IgD-negative memory B cell (primary cell): Measurements from ENCODE around the gene LRRC58. TPM values are rescaled to one million over a fixed set of nuclear protein-coding genes. Genes with fewer than 3 reads are reported as not detected.
A peak's percentile ranks its signal among the peaks of the same experiment; 100 is the strongest.
"Not testable (repeated sequence)": the region's sequence is repeated elsewhere in the genome, so short reads cannot be mapped to it uniquely, and the experiment has no call there.

ENCODE experiments used
- H3K27ac Mint-ChIP-seq, 3 donors: one replicate each; pipeline ENCODE4 v1.8.0; 2020 to 2022; ENCODE audit warnings: mild to moderate bottlenecking in 3 of 3, mixed read lengths in 3 of 3, moderate library complexity in 1 of 3
- H3K27me3 Mint-ChIP-seq: one replicate; pipeline ENCODE4 v1.8.0; 2021; ENCODE audit warnings: mixed read lengths
- H3K36me3 Mint-ChIP-seq: one replicate; pipeline ENCODE4 v1.8.0; 2020; ENCODE audit warnings: mild to moderate bottlenecking, mixed read lengths
- H3K4me1 Mint-ChIP-seq, 3 donors: one replicate each; pipeline ENCODE4 v1.8.0; 2020 to 2022; ENCODE audit warnings: mixed read lengths in 3 of 3, mild to moderate bottlenecking in 1 of 3
- H3K4me3 Mint-ChIP-seq, 4 donors: one replicate each; pipeline ENCODE4 v1.8.0; 2020 to 2022; ENCODE audit warnings: mild to moderate bottlenecking in 4 of 4, mixed read lengths in 4 of 4, moderate library complexity in 3 of 4
- H3K9me3 Mint-ChIP-seq, 3 donors: one replicate each; pipeline ENCODE4 v1.8.0; 2020 to 2021; ENCODE audit warnings: mixed read lengths in 3 of 3, mild to moderate bottlenecking in 1 of 3
- polyA plus RNA-seq: library from polyadenylated mRNA; unstranded; fragments of 300-500 nt; fragmentation: Illumina TruSeq; gene quantifications from one replicate; pipeline ENCODE4 v1.2.3, GENCODE V29; 2021

Gene LRRC58
- polyA plus RNA-seq, 1 donor from 2014 or later = 6.6 TPM

GRCh38 chr3:120306519-120307455 lies 42.4 kb downstream of the LRRC58 start:
- no peak overlapping the region for H3K27ac Mint-ChIP-seq
- H3K4me1 Mint-ChIP-seq = no peaks in the 10 kb centered on the region
- no peak overlapping the region for H3K4me3 Mint-ChIP-seq
- no peaks in the 10 kb centered on the region for H3K9me3 Mint-ChIP-seq
- no peaks in the 10 kb centered on the region for H3K27me3 Mint-ChIP-seq
- no peaks in the 10 kb centered on the region for H3K36me3 Mint-ChIP-seq

GRCh38 chr3:120304616-120305015 lies 44.5 kb downstream of the LRRC58 start:
- Mint-ChIP-seq H3K9me3 (no peaks in the 10 kb centered on the region), H3K4me1 (no peaks in the 10 kb centered on the region), H3K4me3 (no peak overlapping the region), H3K27ac (no peak overlapping the region), H3K36me3 (no peaks in the 10 kb centered on the region), H3K27me3 (no peaks in the 10 kb centered on the region)

DNA sequence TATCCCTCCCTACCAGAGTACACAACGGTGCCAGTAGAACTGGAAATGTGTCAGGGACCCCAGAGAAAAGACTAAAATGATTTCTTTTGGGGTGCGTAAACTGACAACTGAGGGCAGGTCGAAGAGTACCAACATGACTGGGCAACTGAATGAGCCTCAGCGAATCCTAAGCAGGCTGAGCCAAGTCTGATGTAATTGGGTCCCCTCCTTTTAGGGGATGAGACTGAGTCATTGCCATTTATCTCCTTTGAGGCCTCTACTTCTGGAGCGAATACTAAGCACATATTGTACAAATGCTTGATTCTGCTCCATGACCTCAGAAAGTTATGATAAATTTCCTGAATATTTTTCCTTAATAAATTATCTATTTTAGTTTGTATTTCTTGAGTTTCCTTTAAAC lies 46.8 kb downstream of the LRRC58 start:
- Mint-ChIP-seq H3K4me3 (no peak overlapping the region), H3K27ac (no peak overlapping the region), H3K9me3 (no peaks in the 10 kb centered on the region), H3K4me1 (no peaks in the 10 kb centered on the region), H3K27me3 (no peaks in the 10 kb centered on the region), H3K36me3 (no peaks in the 10 kb centered on the region)

DNA sequence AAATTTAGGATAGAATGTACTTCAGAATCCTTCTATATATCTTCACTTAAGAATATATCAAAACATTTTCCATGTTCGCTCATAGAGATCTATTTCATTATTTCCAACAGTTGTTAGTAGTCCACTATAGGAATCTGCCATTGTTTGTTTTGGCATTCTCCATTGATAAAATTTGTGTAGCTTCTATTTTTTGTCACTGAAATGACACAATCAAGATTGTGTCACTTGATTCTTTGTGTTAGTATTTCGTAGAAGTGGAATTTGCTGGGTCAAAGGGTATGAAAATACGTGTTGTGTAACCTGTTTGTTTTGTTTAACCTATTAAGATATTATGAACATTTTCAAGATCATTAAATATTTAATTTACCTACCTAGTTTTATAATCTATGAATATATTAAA lies 48.2 kb downstream of the LRRC58 start:
- no peak overlapping the region for H3K27ac Mint-ChIP-seq
- no peaks in the 10 kb centered on the region for H3K36me3 Mint-ChIP-seq
- no peak overlapping the region for H3K4me3 Mint-ChIP-seq
- H3K4me1 Mint-ChIP-seq = no peaks in the 10 kb centered on the region
- H3K27me3 Mint-ChIP-seq = no peaks in the 10 kb centered on the region
- no peaks in the 10 kb centered on the region for H3K9me3 Mint-ChIP-seq

DNA sequence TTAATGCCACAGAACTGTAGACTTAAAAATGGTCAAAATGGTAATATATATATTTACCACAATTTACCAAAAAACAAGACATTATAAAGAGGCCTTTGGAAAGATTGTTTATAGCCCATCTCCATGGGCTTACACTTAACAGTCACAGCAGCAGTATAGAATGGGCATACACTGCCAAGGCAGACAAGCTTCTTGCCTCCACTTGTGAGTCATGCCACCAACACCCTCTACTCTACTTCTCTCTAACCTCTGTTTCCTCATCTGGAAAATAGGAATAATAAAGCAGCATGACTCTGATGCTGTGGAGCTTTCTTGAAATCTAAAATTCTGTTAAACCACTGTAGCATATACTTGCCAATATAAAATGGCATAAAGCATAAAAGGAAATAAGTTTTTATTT lies 49.8 kb downstream of the LRRC58 start:
- H3K27ac Mint-ChIP-seq = no peak overlapping the region
- H3K9me3 Mint-ChIP-seq = no peaks in the 10 kb centered on the region
- no peak overlapping the region for H3K4me3 Mint-ChIP-seq
- no peaks in the 10 kb centered on the region for H3K27me3 Mint-ChIP-seq
- H3K4me1 Mint-ChIP-seq = no peaks in the 10 kb centered on the region
- no peaks in the 10 kb centered on the region for H3K36me3 Mint-ChIP-seq

DNA sequence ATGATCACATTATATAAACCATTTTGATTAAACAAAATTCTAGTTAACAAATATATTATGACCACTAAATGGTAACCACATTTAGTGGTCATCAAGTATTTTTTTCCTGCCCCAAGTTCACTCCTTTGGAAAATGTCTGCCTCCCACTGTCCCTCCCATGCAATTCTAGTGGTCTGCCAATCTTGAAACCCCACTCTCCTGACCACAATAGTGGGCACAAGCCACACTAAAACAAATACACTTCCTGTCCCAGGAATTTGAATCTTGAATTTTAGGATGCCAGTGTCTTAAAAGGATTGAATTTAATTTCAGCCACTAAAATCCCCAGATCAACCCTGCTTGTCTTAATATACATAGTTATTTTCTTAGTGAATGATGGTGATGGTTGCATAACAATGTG lies 50.2 kb downstream of the LRRC58 start:
- no peaks in the 10 kb centered on the region for H3K36me3 Mint-ChIP-seq
- H3K4me1 Mint-ChIP-seq = no peaks in the 10 kb centered on the region
- peaks cover 0 to 2% (median 0%) of the 10 kb centered on the region in 3 donors for H3K9me3 Mint-ChIP-seq
- no peak overlapping the region for H3K27ac Mint-ChIP-seq
- H3K4me3 Mint-ChIP-seq = no peak overlapping the region
- no peaks in the 10 kb centered on the region for H3K27me3 Mint-ChIP-seq

GRCh38 chr3:120291552-120291951 lies 57.6 kb downstream of the LRRC58 start:
- not testable (repeated sequence) for H3K4me3 Mint-ChIP-seq, H3K4me1 Mint-ChIP-seq, H3K27ac Mint-ChIP-seq, H3K36me3 Mint-ChIP-seq
- peaks cover 12% of the 10 kb centered on the region for H3K27me3 Mint-ChIP-seq
- H3K9me3 Mint-ChIP-seq = peaks cover 4 to 16% (median 12%) of the 10 kb centered on the region in 3 donors

DNA sequence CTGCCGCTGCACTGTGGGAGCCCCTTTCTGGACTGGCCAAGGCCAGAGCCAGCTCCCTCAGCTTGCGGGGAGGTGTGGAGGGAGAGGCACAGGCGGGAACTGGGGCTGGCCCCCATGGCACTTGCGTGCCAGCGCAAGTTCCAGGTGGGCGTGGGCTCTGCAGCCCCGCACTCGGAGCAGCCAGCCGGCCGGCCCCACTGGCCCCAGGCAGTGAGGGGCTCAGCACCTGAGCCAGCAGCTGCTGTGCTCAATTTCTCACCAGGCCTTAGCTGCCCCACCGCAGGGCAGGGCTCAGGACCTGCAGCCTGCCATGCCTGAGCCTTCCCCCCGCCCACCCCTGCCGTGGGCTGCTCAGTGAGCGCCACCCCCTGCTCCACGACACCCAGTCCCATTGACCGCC lies 59.5 kb downstream of the LRRC58 start:
- Mint-ChIP-seq H3K27me3 (peaks cover 24% of the 10 kb centered on the region), H3K4me1 (peaks cover 0 to 4% (median 0%) of the 10 kb centered on the region in 3 donors), H3K27ac (no peak overlapping the region), H3K36me3 (peaks cover 2% of the 10 kb centered on the region), H3K4me3 (no peak overlapping the region), H3K9me3 (peaks cover 4 to 16% (median 12%) of the 10 kb centered on the region in 3 donors)

- Mint-ChIP-seq H3K36me3 (peaks cover 1% of the 10 kb centered on the region), H3K4me1 (peaks cover 0 to 4% (median 0%) of the 10 kb centered on the region in 3 donors), H3K4me3 (peak overlapping the region in 1 of 4 donors; percentile 59), H3K9me3 (peaks cover 0 to 7% (median 0%) of the 10 kb centered on the region in 3 donors), H3K27me3 (peaks cover 31% of the 10 kb centered on the region), H3K27ac (no peak overlapping the region)
Measured at GRCh38 chr3:120286465-120286864, 62.7 kb downstream of the LRRC58 start.

- H3K4me1 Mint-ChIP-seq = peaks cover 0 to 9% (median 0%) of the 10 kb centered on the region in 3 donors
- H3K27ac Mint-ChIP-seq = no peak overlapping the region
- no peaks in the 10 kb centered on the region for H3K36me3 Mint-ChIP-seq
- H3K9me3 Mint-ChIP-seq = peaks cover 0 to 5% (median 0%) of the 10 kb centered on the region in 3 donors
- peaks cover 29% of the 10 kb centered on the region for H3K27me3 Mint-ChIP-seq
- H3K4me3 Mint-ChIP-seq = no peak overlapping the region
Measured at GRCh38 chr3:120285508-120285841, 63.7 kb downstream of the LRRC58 start.

- H3K4me1 Mint-ChIP-seq = peaks cover 0 to 9% (median 0%) of the 10 kb centered on the region in 3 donors
- H3K27ac Mint-ChIP-seq = no peak within 1 kb of the TSS
- H3K9me3 Mint-ChIP-seq = peaks cover 0 to 3% (median 0%) of the 10 kb centered on the region in 3 donors
- H3K4me3 Mint-ChIP-seq = peak within 1 kb of the TSS in 1 of 4 donors; percentile 52
- no peaks in the 10 kb centered on the region for H3K36me3 Mint-ChIP-seq
- peaks cover 29% of the 10 kb centered on the region for H3K27me3 Mint-ChIP-seq
Measured at GRCh38 chr3:120284747-120285507, 64.2 kb downstream of the LRRC58 start, which contains the start of gene GPR156. Gene GPR156, minus strand, starts transcription at chr3:120285222. Its CDS starts 41,124 bp downstream, at chr3:120244098.

GRCh38 chr3:120281261-120281660 lies 67.9 kb downstream of the LRRC58 start:
- no peaks in the 10 kb centered on the region for H3K36me3 Mint-ChIP-seq
- peaks cover 0 to 9% (median 0%) of the 10 kb centered on the region in 3 donors for H3K4me1 Mint-ChIP-seq
- H3K9me3 Mint-ChIP-seq = peaks cover 0 to 3% (median 0%) of the 10 kb centered on the region in 3 donors
- H3K27ac Mint-ChIP-seq = no peak overlapping the region
- H3K4me3 Mint-ChIP-seq = no peak overlapping the region
- H3K27me3 Mint-ChIP-seq = peaks cover 20% of the 10 kb centered on the region

- Mint-ChIP-seq H3K36me3 (no peaks in the 10 kb centered on the region), H3K9me3 (peaks cover 0 to 3% (median 0%) of the 10 kb centered on the region in 3 donors), H3K4me3 (no peak overlapping the region), H3K4me1 (peaks cover 0 to 8% (median 0%) of the 10 kb centered on the region in 3 donors), H3K27me3 (peaks cover 14% of the 10 kb centered on the region), H3K27ac (no peak overlapping the region)
Measured at GRCh38 chr3:120280566-120280965, 68.6 kb downstream of the LRRC58 start.

DNA sequence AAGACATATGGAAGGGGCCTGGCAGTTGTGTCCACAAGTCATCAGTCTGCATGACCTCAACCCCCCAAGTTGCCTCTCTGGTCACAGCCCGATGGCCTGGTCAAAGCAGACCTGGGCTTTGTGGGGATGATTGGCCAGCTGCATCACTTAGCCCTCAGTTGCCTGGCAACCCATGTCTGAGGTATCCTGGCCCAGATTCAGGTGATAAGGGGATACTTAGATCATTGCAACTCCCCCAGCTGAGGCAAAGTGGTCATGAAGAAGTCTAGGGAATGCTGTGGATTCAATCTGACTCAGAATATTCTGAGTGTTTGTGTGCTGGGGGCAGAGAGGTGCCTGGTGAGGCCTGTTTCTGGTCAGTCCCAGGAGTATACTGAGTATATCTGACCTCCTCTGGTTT lies 69.1 kb downstream of the LRRC58 start:
- Mint-ChIP-seq H3K36me3 (no peaks in the 10 kb centered on the region), H3K4me3 (no peak overlapping the region), H3K27ac (no peak overlapping the region), H3K4me1 (peaks cover 0 to 7% (median 0%) of the 10 kb centered on the region in 3 donors), H3K9me3 (peaks cover 0 to 3% (median 0%) of the 10 kb centered on the region in 3 donors), H3K27me3 (peaks cover 13% of the 10 kb centered on the region)

DNA sequence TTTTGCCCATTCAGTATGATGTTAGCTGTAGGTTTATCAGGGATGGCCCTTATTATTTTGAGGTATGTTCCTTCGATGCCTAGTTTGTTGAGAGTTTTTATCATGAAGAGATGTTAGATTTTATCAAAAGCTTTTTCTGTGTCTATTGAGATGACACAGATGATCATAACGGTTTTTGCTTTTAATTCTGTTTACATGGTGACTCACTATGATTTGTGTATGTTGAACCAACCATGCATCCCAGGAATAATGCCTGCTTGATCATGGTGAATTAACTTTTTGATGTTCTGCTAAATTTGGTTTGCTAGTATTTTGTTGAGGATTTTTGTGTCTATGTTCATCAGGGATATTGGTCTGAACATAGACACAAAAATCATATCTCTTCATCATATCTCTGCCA lies 72.4 kb downstream of the LRRC58 start:
- H3K27ac Mint-ChIP-seq = no peak overlapping the region
- no peaks in the 10 kb centered on the region for H3K36me3 Mint-ChIP-seq
- peaks cover 0 to 3% (median 0%) of the 10 kb centered on the region in 3 donors for H3K9me3 Mint-ChIP-seq
- no peak overlapping the region for H3K4me3 Mint-ChIP-seq
- peaks cover 0 to 5% (median 0%) of the 10 kb centered on the region in 3 donors for H3K4me1 Mint-ChIP-seq
- H3K27me3 Mint-ChIP-seq = peaks cover 3% of the 10 kb centered on the region
